Neuron (in vitro differentiated cells): ENCODE measurements around the gene ZSCAN12.
A peak's percentile ranks its signal among the peaks of the same experiment; 100 is the strongest.
"Not testable (repeated sequence)": the region's sequence is repeated elsewhere in the genome, so short reads cannot be mapped to it uniquely, and the experiment has no call there.

Experiments
- H2AFZ ChIP-seq: one replicate; pipeline ENCODE4 v1.6.1; 2013; ENCODE audit warnings: low read depth, mild to moderate bottlenecking, inconsistent platforms, low read length, moderate library complexity
- H3K27me3 ChIP-seq: one replicate; pipeline ENCODE4 v1.6.1; 2013; ENCODE audit warnings: low read length; ENCODE audit not compliant: insufficient read depth
- H3K36me3 ChIP-seq: one replicate; pipeline ENCODE4 v1.6.1; 2013; ENCODE audit warnings: low read length; ENCODE audit not compliant: insufficient read depth
- H3K4me1 ChIP-seq: one replicate; pipeline ENCODE4 v1.6.1; 2013; ENCODE audit warnings: low read length; ENCODE audit not compliant: insufficient read depth
- H3K4me3 ChIP-seq: 2 replicates; pipeline ENCODE4 v1.5.1; 2013; ENCODE audit warnings: mild to moderate bottlenecking, low read length, moderate library complexity
- H3K9me3 ChIP-seq: one replicate; pipeline ENCODE4 v1.6.1; 2013; ENCODE audit warnings: low read length

The ZSCAN12 gene

DNA sequence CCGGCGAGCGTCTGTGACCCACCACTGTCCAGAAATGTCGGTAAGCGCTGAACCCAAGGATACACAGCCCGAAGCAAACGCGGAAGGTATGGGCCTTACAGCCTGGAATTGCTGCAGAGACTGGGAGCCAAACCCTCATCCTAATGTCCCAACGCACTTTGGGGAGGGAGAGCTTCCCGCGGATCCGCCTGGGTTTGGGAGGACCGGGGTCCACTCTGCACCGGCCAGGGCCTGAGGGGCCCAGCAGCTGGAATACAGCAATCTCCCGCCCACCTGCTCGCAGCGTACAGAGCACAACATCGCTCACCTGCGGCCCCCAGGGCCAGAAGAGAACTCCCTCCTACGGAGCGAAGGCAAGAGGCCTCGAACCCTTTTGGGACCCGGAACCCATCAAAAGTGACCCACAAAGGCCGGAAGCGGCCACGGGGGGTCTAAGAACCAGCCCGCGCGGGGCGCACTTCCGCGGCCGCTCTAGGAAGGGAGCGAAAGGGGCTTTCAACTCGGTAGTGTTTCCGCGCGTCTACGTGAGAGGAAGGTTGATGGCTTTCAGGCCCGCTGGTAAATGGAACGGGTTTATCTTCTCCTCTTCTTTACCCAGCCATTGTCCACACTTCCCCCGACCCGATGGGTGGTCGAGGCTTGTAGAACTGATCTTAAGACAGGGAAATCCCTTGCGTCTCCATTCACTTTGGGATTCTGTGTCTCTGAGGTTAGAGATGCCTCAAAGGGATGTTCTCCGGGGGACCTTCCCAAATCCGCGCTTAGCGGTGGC lies at the start of gene ZSCAN12:
TSS of gene ZSCAN12 (minus strand) at position 398 of the 772 bp plus-strand sequence. CDS start 1,342 bp downstream, outside the sequence.
- Histone ChIP-seq H3K9me3 (peaks cover 2% of the 10 kb centered on the region), H3K27me3 (no peaks in the 10 kb centered on the region), H2AFZ (peak within 1 kb of the TSS; percentile 85), H3K36me3 (peaks cover 36% of the 10 kb centered on the region), H3K4me3 (peak within 1 kb of the TSS; percentile 93), H3K4me1 (peaks cover 22% of the 10 kb centered on the region)

- no peak overlapping the region for H3K4me3 ChIP-seq
- H2AFZ ChIP-seq = no peak overlapping the region
Measured at GRCh38 chr6:28449056-28449455, 49.5 kb upstream of the ZSCAN12 start.

GRCh38 chr6:28447512-28447906 lies 48.0 kb upstream of the ZSCAN12 start:
- Histone ChIP-seq H3K4me3 (peak overlapping the region; percentile 38), H2AFZ (peak overlapping the region; percentile 68)
- not testable (repeated sequence) for H3K4me1 ChIP-seq, H3K27me3 ChIP-seq, H3K9me3 ChIP-seq, H3K36me3 ChIP-seq

More at GRCh38 chr6:28449056-28449455, 49.5 kb upstream of the ZSCAN12 start:
- Histone ChIP-seq H3K4me1 (no peaks in the 10 kb centered on the region), H3K27me3 (no peaks in the 10 kb centered on the region), H3K9me3 (no peaks in the 10 kb centered on the region), H3K36me3 (no peaks in the 10 kb centered on the region)

GRCh38 chr6:28446818-28447511 lies 47.4 kb upstream of the ZSCAN12 start:
- H3K36me3 ChIP-seq = no peaks in the 10 kb centered on the region
- H3K4me3 ChIP-seq = peak overlapping the region; percentile 38
- peaks cover 6% of the 10 kb centered on the region for H3K4me1 ChIP-seq
- no peaks in the 10 kb centered on the region for H3K9me3 ChIP-seq
- H3K27me3 ChIP-seq = no peaks in the 10 kb centered on the region
- peak overlapping the region; percentile 68 for H2AFZ ChIP-seq

DNA sequence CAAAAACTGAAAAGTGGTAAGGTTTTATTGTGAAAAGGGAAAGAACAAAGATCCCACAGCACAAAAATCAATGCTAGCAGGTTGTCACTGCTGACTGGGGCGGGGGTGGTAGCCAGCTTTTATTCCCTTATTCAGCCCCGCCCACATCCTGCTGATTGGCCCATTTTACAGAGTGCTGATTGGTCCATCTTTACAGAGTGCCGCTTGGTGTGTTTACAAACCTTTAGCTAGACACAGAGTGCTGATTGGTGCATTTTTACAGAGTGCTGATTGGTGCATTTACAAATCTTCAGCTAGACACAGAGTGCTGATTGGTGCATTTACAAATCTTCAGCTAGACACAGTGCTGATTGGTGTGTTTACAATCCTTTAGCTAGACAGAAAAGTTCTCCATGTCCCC lies 45.2 kb upstream of the ZSCAN12 start:
- not testable (repeated sequence) for H3K4me3 ChIP-seq, H2AFZ ChIP-seq, H3K27me3 ChIP-seq, H3K36me3 ChIP-seq, H3K9me3 ChIP-seq, H3K4me1 ChIP-seq

DNA sequence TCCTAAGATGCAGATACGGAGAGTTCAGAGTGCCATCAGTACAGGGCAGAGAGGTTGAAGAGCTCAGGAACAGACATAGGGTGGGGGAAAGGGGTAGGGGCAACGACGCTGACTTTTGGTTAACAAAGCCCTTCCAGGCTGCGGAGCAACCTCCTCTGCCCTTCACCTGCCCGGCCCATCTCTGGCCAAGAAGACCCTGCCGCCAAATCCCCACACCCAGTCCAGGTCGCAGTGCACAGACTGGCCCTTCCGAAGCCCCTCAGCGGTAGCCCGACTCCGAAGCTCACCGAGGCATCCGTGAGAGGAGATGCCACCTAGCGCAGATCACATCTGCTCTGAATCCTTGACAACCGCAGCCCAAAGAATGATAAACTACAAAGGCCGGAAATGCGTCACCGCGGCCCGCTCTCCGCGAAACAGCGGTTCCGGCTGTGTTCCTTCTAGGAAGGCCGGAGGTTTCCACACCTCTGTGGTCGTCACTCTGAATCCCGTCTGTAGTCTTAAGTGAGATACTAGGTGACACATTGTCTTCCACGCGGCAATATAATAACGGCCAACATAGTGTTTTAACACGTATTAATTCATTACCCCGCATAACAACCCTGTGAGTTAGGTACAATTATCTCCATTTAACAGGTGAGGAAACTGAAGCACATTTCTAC lies 43.7 kb upstream of the ZSCAN12 start, which contains the start of gene ZSCAN23:
TSS of gene ZSCAN23 (minus strand) at position 380 of the 662 bp plus-strand sequence. CDS start 7,225 bp downstream, outside the sequence.
- Histone ChIP-seq H3K36me3 (peaks cover 3% of the 10 kb centered on the region), H3K4me1 (peaks cover 7% of the 10 kb centered on the region), H3K9me3 (no peaks in the 10 kb centered on the region), H3K27me3 (no peaks in the 10 kb centered on the region), H2AFZ (peak within 1 kb of the TSS; percentile 35), H3K4me3 (peak within 1 kb of the TSS; percentile 98)

DNA sequence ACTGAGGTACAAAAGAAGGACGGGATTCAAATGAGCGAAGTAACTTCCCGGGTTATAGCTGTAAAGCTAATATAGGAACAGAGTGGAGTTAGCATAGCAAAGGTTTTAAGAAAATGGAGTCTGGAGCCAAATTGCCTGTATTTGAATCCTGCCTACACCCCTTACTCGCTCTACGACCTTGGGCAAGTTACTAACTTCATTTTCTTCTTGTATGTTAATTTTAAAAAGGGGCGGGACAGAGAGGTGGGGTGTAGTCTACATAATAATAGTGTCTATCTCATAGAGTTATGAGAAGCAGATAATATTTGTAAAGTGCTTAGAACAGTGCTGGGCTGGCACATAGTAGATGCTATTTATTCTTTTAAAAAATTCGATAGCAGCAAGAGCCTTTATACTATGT lies 43.0 kb upstream of the ZSCAN12 start:
- Histone ChIP-seq H3K9me3 (no peaks in the 10 kb centered on the region), H3K4me3 (peak overlapping the region; percentile 98), H3K36me3 (peaks cover 3% of the 10 kb centered on the region), H3K27me3 (no peaks in the 10 kb centered on the region), H3K4me1 (peaks cover 7% of the 10 kb centered on the region), H2AFZ (peak overlapping the region; percentile 35)

- peaks cover 28% of the 10 kb centered on the region for H3K36me3 ChIP-seq
- H3K4me1 ChIP-seq = no peaks in the 10 kb centered on the region
- no peaks in the 10 kb centered on the region for H3K27me3 ChIP-seq
- H3K4me3 ChIP-seq = no peak overlapping the region
- H3K9me3 ChIP-seq = no peaks in the 10 kb centered on the region
- H2AFZ ChIP-seq = no peak overlapping the region
Measured at GRCh38 chr6:28436404-28436803, 36.9 kb upstream of the ZSCAN12 start.

- peaks cover 4% of the 10 kb centered on the region for H3K9me3 ChIP-seq
- no peak overlapping the region for H2AFZ ChIP-seq
- no peaks in the 10 kb centered on the region for H3K4me1 ChIP-seq
- H3K36me3 ChIP-seq = peaks cover 38% of the 10 kb centered on the region
- H3K27me3 ChIP-seq = no peaks in the 10 kb centered on the region
- H3K4me3 ChIP-seq = no peak overlapping the region
Measured at GRCh38 chr6:28433119-28433518, 33.6 kb upstream of the ZSCAN12 start.

GRCh38 chr6:28429781-28430180 lies 30.2 kb upstream of the ZSCAN12 start:
- Histone ChIP-seq H3K4me3 (no peak overlapping the region), H2AFZ (no peak overlapping the region), H3K27me3 (no peaks in the 10 kb centered on the region), H3K9me3 (peaks cover 20% of the 10 kb centered on the region), H3K36me3 (peaks cover 46% of the 10 kb centered on the region), H3K4me1 (no peaks in the 10 kb centered on the region)

DNA sequence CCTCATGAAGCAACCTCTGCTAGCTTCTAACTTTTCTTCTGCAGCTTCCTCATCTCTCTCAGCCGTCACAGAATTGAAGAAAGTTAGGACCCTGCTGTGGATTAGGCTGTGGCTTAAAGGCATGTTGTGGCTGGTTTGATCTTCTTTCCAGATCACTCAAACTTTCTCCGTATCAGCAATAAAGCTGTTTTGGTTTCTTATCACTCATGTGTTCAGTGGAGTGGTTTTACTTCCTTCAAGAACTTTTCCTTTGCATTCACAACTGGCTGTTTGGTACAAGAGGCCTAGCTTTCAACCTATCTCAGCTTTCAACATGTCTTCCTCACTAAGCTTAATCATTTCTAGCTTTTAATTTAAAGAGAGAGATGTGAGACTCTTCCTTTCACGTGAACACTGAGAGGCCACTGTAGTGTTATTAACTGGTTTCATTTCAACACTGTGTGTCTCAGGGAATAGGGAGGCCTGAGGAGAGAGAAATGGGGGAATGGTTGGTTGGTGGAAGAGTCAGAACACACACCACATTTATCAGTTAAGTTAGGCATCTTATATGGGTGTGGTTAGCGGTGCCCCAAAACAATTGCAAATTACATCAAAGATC lies 26.5 kb upstream of the ZSCAN12 start:
- Histone ChIP-seq H2AFZ (no peak overlapping the region), H3K36me3 (peaks cover 60% of the 10 kb centered on the region), H3K4me1 (no peaks in the 10 kb centered on the region), H3K9me3 (peaks cover 20% of the 10 kb centered on the region), H3K27me3 (no peaks in the 10 kb centered on the region), H3K4me3 (no peak overlapping the region)

DNA sequence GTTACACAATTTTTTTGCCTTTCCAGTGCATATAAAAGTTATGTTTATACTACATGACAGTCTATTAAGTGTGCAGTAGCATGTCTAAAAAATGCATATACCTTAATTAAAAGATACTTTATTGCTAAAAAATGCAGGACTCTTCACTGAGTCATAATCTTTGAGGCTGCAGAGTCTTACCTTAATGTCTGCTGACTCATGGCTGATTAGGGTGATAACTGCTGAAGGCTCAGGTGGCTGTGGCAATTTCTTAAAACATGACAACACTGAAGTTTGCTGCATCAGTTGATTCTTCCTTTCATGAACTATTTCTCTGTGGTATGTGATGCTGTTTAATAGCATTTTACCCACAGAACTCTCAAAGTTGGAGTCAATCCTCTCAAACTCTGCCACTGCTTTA lies 24.6 kb upstream of the ZSCAN12 start:
- H3K9me3 ChIP-seq = peaks cover 16% of the 10 kb centered on the region
- no peaks in the 10 kb centered on the region for H3K4me1 ChIP-seq
- no peaks in the 10 kb centered on the region for H3K27me3 ChIP-seq
- no peak overlapping the region for H2AFZ ChIP-seq
- no peak overlapping the region for H3K4me3 ChIP-seq
- peaks cover 60% of the 10 kb centered on the region for H3K36me3 ChIP-seq

GRCh38 chr6:28423546-28423945 lies 24.0 kb upstream of the ZSCAN12 start:
- no peak overlapping the region for H2AFZ ChIP-seq
- H3K27me3 ChIP-seq = no peaks in the 10 kb centered on the region
- H3K9me3 ChIP-seq = peaks cover 16% of the 10 kb centered on the region
- H3K36me3 ChIP-seq = peaks cover 60% of the 10 kb centered on the region
- H3K4me1 ChIP-seq = no peaks in the 10 kb centered on the region
- no peak overlapping the region for H3K4me3 ChIP-seq
